ENCODE data around the gene CDK11B. TPM values are rescaled to one million over a fixed set of nuclear protein-coding genes. Genes with fewer than 3 reads are reported as not detected.

The CDK11B gene
- total and polyA plus RNA-seq, 2 of the 8 experiments (the other 6 are each of a cell fraction or from before 2014, with no cell fraction given): 11.1 to 31.9 TPM

- no peak; the same call in 1 of the 2 replicates for TF ChIP-seq SUZ12 (IDR thresholded peaks at IDR 0.05; ENCODE audit: low read length)
- no peak for TF ChIP-seq YY1 (IDR thresholded peaks at IDR 0.05; ENCODE audit: low read depth, low read length)
- TF ChIP-seq TCF12 (IDR thresholded peaks at IDR 0.05; ENCODE audit: low read depth, low read length): no peak
- no peak for TF ChIP-seq RNF2 (IDR thresholded peaks at IDR 0.05; ENCODE audit: borderline replicate concordance, low read depth, low read length, missing control alignments, poor library complexity, severe bottlenecking)
- TF ChIP-seq POLR2AphosphoS5 (IDR thresholded peaks at IDR 0.05; ENCODE audit: low read depth, low read length): no peak
- 0 out of 4 replicates have a peak, but pooled peaks have one; percentile 47 to 49 for TF ChIP-seq SIN3A (conservative IDR thresholded peaks at IDR 0.05 in 1 of 2, IDR thresholded peaks at IDR 0.05 in 1 of 2; ENCODE audit: low read depth in 1 of 2, low read length in 2 of 2)
- no peak for TF ChIP-seq CHD2 (IDR thresholded peaks at IDR 0.05; ENCODE audit: low read length)
- no peak for TF ChIP-seq SP2 (IDR thresholded peaks at IDR 0.05; ENCODE audit: low read length)
- TF ChIP-seq E2F6 (IDR thresholded peaks at IDR 0.05): peak; percentile 28; the same call in 1 of the 2 replicates
Measured at GRCh38 chr1:1599935-1600860, 58.6 kb downstream of the CDK11B start, which contains the start of gene FNDC10 (continued).
